GM21447 (cell line): ENCODE data around the gene ABCA13.

Source experiments
- ATAC-seq: cut with Tn5 transposase; IDR thresholded peaks from one replicate; pipeline ENCODE4 v1.9.1; 2021; ENCODE audit not compliant: unreplicated experiment

ABCA13 gene

DNA sequence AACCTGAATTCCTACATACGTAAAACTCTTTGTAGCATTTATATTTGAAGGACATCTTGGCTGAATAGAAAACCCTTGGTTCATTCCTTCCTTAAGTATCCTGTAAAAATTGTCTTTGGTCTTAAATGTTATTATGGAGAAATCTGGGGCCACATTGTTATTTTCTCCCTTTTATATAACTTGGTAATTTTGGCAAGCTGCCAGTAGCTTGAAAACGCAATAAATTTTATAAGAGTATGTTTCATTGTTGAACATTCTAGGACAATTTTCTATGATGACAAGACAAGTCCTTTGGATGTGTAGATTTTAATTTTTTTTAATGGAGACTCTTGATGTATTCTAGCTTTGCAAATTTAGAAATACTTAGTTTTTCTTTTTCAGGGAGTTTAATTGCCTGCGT is 191.9 kb downstream of the ABCA13 start:
- no peak for ATAC-seq

DNA sequence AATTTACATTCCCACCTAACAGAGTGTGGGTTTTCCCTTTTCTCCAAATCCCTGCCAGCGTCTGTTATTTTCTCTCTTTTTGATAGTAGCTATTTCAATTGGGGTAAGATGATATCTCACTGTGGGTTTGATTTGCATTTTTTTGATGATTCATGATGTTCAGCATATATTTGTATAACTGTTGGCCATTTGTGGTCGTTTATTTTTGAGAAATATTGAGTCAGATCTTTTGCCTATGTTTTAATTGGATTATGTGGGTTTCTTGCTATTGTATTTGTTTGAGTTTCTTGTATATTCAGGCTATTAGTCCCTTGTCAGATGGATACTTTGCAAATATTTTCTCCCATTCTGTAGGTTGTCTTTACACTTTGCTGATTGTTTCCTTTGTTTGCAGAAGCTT is 193.8 kb downstream of the ABCA13 start:
- no peak for ATAC-seq

DNA sequence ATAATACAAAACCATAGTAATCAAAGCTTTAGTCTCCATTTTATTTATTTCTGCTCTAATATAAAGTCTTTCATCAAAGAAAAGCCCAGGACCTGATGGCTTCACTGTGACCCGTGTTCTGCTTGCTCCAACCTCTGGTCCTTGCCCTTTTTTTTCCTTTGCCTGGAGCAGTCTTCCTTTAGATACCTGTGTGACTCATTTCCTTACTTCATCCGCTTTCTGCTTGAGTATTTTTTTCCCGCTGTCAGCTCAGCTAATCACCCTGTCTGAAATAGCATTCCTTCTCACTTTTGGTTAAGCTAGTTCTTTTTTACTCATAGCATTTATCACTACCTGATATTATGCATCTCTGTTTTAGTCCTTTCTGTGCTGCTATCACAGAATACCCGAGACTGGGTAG is 194.8 kb downstream of the ABCA13 start:
- ATAC-seq: no peak

DNA sequence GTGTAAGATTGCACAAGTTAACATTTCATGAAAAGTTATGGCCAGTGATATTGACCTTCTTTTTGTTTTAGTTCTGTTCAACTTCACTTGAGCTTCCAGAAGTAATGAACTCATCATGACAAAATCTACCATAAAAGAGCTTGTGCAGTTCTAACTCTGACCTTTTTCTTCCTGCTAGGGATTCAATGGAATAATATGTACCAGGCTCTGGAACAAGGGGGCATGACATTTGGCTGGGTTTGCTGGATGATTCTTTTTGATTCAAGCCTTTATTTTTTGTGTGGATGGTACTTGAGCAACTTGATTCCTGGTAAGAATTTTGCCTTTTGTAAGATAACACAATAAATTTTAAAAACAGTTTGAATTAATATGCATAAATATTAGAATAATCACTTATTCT is 205.0 kb downstream of the ABCA13 start:
- ATAC-seq: no peak

DNA sequence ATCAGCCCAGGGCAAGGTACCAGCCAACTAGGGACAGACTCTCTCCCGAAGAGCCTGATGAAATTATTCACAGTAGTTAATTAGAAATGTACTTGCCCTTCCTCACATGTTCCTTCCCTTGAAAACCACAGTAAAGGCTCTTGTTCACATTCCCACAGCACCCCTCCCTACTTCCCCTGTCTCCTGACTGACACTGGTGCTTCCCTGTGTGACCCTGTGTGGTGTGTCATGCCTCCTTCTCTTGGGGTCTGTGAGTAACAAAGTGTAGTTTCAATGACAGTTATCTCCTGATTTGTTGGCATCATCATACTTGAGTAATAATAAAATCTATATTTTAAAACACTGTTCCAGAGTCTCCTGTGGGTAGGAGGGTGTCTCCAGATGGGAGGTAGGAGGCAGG is 209.7 kb downstream of the ABCA13 start:
- ATAC-seq: no peak

DNA sequence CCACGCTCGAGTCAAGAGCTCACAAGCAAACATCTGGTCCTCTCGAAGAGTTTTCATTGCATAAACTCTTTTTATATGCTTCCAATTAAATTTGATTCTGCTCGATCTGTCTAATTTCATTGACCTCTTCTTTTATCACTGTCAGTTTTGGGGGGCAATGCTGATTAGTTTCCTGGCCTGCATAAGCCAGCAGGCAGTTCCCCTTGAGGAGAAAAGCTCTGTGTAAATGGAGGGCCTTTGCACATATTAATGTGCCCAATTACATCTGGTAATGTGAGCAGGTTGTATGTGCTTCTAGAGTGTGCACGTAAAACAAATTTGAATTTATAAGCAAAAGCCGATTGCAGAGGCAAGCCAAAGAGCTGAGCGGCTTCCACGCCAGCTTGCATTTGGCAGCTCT is 210.3 kb downstream of the ABCA13 start:
- no peak for ATAC-seq

DNA sequence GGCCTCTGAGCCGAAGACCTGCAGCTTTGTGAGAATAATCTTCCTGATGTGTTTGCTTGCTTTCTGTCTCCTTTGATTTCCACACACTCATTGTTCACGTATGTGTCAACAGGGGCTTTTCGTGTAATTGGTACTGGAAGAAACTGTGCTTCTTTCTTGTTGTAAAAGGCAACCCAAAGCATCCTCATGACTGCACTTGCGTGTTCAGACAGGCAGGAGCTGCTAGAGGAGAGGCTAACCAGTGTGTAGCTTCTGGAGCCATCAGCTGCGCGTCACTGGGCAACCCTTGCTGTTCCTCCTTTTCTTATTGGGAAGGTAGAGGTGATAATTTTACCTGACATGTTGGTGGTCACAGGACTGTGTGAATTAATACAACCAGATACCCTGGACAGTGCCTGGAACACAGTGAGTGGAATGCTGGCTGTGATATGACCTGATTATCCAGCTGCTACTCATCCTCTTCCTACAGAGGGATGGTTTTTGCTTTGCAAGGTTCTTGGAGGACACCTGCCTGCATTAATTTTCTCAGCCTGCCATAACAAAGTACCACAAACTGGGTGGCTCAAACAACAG is 213.0 kb downstream of the ABCA13 start:
- ATAC-seq: no peak

DNA sequence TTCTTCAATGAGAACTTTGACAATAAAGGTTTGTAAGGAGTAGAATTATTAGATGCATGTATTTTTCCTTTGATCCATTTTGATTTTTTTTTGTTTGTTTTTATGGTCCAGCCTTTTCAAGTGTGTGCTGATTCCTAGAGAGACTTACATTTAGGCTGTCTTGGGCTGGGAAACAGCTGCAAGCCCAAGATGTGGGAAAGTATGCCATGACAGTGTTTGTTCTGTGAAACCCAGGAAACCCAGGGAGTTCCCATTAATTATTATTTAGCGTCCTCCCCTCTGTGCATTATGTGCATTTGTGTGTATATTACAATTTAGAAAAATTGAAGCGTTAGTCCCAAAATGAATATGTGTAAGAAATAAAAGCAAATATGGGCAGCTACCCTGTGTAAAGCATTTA is 216.7 kb downstream of the ABCA13 start:
- no peak for ATAC-seq

DNA sequence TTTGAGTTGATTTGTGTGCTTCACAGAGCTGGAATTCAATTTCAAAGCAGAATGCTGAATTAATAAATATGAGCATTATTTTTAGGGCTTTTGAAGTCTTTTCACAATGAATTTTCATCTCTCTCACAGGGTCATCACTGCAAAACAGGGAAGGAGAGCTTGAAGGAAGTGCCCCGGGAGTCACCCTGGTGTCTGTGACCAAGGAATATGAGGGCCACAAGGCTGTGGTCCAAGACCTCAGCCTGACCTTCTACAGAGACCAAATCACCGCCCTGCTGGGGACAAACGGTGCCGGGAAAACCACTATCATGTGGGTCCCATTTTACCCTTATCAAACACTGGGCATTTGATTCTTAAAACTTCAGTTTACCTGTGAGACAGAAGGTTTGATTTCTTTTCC is 217.7 kb downstream of the ABCA13 start:
- ATAC-seq: no peak

DNA sequence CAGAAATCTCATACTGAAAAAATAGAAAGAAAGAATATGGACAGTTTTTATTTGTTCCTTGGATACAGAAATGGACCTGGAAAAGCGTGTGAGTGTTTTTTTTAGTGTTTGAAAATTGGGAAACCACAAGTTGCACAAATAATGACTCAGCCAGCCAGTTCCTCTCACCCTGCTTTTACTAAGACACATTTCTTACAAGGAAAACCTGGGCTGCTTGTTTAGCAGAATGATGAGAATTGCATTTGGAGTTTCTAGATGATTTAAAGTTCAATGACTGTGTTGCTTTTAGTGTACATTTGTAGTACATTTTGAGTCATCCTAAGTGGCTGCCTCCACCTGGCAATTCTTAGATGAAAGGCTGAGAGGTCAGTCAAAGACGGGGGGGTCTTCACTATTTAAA is 218.7 kb downstream of the ABCA13 start:
- no peak for ATAC-seq

DNA sequence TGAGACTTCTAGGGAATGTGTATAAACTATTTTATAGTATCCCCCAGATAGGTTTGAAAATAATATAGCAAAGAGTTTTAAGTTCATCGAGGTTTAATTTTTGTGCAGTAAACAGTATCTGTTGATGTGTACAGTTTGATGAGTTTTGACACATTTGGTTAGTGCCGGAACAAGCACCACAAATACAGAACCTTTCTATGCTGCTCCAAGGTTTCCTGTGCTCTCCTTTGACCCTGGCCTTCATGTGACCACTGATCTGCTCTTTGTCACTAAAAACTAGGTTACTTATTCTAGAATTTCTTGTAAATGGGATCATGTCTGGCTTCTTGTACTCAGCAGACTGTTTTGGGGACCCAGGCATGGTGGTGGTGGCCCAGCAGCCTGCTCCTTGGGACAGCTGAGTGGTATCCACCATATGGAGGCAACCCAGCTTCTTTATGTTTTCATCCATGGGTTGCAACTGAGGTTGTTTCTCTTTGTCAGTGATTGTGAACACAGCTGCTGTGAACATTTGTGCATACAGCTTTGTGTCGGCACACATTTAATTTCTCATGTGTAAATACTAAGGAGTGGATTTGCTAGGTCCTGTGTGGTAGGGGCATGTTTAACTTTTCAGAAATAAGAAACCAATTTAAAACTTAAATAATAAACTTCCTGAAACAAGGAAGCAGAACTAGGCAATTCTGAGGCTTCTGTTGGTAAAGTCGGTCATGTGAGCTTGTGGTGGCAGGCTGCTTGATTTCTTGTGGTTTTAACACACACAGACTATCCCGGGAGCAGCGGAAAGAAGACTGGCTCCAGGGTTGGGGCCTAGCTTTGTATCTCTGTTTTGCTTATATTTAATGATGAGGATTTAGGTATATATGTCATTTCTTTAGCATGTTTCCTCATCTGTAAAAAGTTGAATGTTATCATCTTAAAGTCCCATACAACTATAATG is 219.4 kb downstream of the ABCA13 start:
- no peak for ATAC-seq

DNA sequence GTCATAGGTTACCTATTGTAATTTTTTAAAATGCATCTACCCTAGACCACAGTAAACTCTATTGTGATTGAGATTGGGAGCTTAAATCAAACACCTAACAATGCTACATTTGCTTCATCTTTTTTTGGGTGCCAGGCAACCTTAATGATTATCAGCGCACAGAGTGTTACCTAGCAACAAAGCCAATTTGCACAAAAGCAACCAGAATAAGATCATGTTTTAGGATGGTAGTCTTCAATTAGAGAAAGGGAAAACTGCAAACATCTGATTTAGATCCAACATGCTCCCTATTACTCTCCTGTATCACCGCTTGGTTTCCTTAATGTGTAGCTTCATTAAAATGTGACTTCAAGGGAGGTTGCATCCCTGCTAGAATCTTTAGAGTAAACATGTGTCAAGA is 226.9 kb downstream of the ABCA13 start:
- no peak for ATAC-seq

DNA sequence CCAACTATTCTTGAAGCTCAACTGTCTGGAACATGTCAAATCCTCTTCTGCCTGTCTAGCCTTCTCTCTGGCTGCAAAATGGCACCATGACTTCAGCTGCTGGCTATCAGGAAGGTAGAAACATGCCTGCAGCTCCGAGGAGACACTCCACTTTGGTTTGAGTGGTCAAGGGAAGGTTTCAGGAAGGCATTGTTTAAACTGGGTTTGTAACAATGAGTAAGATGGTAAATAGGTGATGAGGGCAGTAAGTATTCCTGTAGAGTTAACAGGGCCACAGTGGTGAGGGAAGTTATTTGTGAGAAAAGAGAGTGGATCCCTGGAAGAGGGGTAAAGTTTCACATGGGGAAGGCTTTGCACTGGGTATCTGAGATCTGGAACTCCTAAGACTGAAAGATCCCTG is 231.5 kb downstream of the ABCA13 start:
- no peak for ATAC-seq

DNA sequence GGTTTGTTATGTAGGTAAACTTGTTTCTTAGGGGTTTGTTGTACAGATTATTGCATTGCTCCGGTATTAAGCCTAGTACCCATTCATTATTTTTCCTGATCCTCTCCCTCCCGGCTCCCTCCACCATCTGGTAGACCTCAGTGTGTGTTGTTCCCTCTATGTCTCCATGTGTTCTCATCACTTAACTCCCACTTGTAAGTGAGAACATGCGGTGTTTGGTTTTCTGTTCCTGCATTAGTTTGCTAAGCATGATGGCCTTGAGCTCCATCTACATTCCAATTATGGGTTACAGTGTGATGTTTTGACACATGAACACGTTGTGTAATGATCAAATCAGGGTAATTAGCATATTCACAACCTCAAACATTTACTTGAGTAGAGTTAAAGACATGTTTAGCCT is 237.5 kb downstream of the ABCA13 start:
- no peak for ATAC-seq

DNA sequence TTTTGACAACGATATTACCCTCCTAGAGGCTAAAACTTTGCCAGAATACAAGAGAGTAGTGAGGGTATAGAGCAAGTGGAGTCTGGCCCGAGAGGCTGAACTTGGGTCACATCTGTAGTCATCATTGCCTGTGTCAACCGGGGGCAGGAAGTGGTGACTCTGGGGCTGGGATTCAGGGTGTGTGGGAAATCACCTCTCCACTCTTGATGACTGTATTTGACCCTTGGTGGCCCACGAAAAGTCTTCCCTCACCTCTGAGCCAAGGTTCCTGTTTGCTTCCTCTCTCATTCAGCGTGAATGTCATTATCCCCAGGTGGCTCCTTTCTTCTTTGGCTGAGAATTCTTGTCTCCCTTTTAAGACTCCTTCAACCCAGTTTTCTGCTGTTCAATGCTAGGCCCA is 240.4 kb downstream of the ABCA13 start:
- no peak for ATAC-seq

DNA sequence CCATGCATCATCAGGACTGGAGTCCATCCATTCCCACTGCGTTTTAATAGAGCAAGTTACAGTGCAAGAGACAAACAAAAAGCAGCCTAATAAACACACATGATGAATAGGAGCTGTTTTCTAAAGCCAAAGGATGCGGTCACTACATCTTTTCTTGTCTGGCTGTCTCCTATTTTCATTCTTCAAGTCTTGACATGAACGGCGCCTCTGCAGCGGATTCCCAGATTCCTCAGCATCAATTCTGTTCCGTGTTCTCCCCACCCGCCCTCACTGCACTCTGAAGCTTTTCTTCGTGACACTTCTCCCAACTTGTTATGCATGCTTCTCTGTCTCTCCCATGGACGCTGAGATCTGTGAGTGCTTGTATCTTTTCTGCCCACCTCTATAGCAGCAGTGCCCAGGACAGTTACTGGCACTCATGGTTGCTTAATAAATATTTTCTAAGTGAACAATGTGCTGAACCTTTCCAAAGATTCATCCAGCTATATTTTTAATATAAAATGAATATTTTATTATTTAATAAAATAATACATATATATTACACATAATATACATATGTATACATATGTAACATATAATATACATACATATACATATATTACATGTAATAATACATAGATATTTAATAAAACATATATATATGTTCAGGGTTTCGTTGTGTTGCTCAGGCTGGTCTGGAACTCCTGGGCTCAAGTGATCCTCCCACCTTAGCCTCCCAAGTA is 242.9 kb downstream of the ABCA13 start:
- no peak for ATAC-seq

DNA sequence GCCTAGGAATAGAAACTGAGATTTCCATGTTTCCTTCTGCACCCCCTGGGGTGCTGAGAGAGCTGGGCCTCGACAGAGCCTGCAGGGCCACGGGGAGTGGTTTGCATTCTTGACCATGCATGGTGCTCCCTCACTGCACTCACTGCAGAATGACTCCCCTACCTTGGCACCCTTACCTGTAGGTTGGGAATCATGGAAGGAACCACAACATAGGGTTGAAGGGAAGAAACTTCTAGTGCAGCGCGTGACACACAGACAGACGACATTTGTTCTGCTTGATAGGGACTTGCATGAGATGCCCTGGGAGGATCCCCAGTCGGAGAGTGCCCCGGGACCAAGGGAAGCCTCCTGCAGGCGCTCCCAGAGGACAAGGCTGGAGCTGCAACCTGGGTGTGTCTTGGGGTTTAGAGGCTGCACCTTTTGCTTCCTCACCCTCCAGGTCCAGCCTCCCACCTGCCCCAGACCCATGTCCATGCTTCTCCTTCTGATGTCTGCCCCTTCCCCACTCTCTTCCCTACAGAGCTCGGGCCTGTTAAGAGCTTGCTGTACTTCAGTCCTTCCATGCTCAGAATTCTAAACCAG is 245.2 kb downstream of the ABCA13 start:
- ATAC-seq: no peak

DNA sequence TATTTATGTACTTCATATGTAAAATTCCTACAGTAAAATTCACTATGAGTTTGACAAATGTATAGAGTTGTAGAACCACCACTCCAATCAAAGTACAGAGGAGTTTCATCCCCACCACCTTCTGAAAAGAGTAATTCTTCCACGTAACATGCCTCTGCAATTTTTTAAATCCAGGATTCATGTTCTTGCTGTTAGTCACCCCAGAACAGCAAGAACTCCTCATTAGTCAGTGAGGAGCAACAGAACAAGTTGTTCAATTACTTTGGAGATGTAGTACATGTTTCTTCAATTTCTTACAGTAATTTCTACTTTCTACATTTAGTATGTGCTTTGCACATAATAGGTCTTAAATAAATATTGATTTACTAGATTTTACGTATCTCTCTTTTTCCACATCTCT is 248.1 kb downstream of the ABCA13 start:
- no peak for ATAC-seq

DNA sequence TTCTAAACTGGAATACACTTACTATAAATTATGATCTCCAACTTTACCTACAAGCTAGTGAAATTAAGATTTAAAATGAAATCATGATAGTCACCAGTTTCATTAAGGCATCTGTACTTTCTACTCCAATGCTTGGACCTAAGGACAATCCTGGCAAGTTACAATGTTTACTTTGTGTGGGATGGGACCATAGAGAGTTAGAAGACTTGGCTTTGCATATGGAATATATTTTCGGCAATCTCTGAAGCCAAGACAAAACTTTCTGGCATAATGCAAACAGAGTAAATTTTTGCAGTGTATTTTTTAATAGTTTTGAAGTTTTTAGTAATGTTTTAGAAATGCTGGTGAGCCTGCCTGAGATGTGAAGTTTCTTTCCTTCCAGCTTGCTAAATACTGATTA is 248.9 kb downstream of the ABCA13 start:
- ATAC-seq: no peak

DNA sequence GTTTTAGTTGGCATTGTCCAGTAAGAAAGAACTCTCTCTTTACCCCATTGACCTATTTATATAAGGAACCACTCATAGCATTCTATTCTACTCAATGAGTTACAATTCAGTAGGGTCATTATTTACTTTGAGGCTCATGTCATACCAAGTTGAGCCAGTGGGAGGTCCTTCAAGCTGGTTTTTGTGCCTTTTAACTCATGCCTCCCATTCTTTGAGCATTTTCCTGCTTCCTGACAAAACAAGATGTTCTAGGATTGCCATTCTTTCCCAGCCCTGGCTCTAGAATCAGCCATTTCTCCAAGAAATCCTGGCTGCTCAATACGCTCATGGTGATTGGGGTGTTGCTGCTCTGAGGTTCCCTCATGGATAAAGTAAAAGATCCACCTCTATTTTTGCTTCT is 250.1 kb downstream of the ABCA13 start:
- no peak for ATAC-seq

DNA sequence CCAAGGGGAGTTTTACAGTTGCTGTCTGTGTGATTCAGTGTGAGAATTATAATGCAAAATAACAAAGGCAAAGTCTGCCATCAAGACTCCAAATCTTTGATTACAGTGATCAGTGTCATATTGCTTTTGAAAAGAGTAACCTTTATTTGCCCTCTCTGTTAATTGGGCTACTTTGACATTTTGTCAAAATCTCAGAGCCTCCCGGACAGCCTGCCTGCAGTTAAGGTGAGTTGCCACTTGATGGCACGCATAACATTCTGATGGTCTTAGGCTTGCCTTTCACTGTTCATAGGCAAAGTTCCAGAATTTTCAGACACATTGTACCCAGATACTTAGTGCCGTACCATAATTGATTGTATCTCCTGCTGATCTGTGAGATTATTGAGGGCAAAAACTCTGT is 253.5 kb downstream of the ABCA13 start:
- ATAC-seq: no peak
